GM12892 (cell line): Measurements from ENCODE around the gene DNAH6.

Experiments
- POLR2A ChIP-seq: IDR thresholded peaks from 2 replicates; pipeline ENCODE4 v1.6.1; 2011; ENCODE audit warnings: low read depth, low read length, control low read depth
- POLR2AphosphoS5 ChIP-seq: IDR thresholded peaks from 2 replicates; pipeline ENCODE4 v1.6.1; 2011; ENCODE audit warnings: low read depth, low read length, control low read depth
- TAF1 ChIP-seq: IDR thresholded peaks from 2 replicates; pipeline ENCODE4 v1.6.1; 2011; ENCODE audit warnings: low read depth, mild to moderate bottlenecking, control low read depth, low read length, borderline replicate concordance

DNA sequence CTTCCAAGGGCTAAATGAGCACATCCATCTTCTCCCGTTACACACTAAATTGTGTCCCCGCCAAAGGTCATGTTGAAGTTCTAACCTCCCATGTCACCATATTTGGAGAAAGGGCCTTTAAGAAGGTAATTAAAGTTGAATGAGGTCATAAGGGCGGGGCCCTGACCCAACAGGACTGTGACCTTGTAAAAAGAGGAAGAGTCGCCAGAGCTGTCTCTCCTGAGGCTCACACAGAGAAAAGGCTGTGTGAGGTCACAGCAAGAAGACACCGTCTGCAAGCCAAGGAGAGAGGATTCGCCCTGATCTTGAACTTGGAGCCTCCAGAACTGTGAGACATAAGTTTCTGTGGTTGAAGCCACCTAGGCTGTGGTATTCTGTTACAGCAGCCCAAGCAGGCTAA is 340.5 kb downstream of the DNAH6 start:
- no peak for TF ChIP-seq POLR2A
- TF ChIP-seq TAF1: no peak
- no peak for TF ChIP-seq POLR2AphosphoS5
